B cell (primary cell): Measurements from ENCODE around the gene CASP9.

Source experiments
- CTCF ChIP-seq: fragments of 200-600 bp; IDR thresholded peaks from one replicate; pipeline ENCODE4 v1.8.0; 2022; ENCODE audit warnings: antibody characterized with exemption, mild to moderate bottlenecking
- EZH2 ChIP-seq: IDR thresholded peaks from 2 replicates; pipeline ENCODE4 v1.6.1; 2012; ENCODE audit warnings: borderline replicate concordance, low read depth, mild to moderate bottlenecking, moderate library complexity, low read length; ENCODE audit not compliant: insufficient read depth, poor library complexity, severe bottlenecking

GRCh38 chr1:15477646-15478212, 46.3 kb downstream of the CASP9 start:
- no peak for TF ChIP-seq CTCF
- TF ChIP-seq EZH2 = no peak
